Stomach (tissue), 9 donors: Measurements from ENCODE around the gene CNTN5. TPM values are rescaled to one million over a fixed set of nuclear protein-coding genes. Genes with fewer than 3 reads are reported as not detected.

Experiments
- DNase-seq, 2 donors: peaks; one replicate each; pipeline versions ENCODE4 v3.0.0 to v3.0.0-alpha.2; 2013 to 2019
- H3K27ac ChIP-seq, 5 donors: fragments of 200-600 bp in 4 of 5; sonication (generic) in 4 of 5; one replicate each; pipeline ENCODE4 v1.5.1; 2013 to 2019; ENCODE audit warnings: mild to moderate bottlenecking in 1 of 5, moderate library complexity in 1 of 5
- H3K27me3 ChIP-seq, 3 donors: fragments of 200-600 bp; sonication (generic); one replicate each; pipeline ENCODE4 v1.5.1; 2017 to 2019; ENCODE audit warnings: mixed run types in 1 of 3
- H3K36me3 ChIP-seq, 4 donors: fragments of 200-600 bp; sonication (generic); 1 replicate in 3 of 4; 2 replicates in 1 of 4; pipeline ENCODE4 v1.5.1; 2016 to 2019
- H3K4me1 ChIP-seq, 4 donors: fragments of 200-600 bp; sonication (generic); one replicate each; pipeline ENCODE4 v1.5.1; 2016 to 2019
- H3K4me3 ChIP-seq, 4 donors: fragments of 200-600 bp; sonication (generic) in 3 of 4; one replicate each; pipeline ENCODE4 v1.5.1; 2016 to 2019; ENCODE audit warnings: mild to moderate bottlenecking in 1 of 4
- H3K9me3 ChIP-seq, 4 donors: fragments of 200-600 bp; sonication (generic); one replicate each; pipeline ENCODE4 v1.5.1; 2016 to 2019
- CTCF ChIP-seq, 7 experiments: fragments of 450-650 bp in 4 of 7; fragments of 200-600 bp in 3 of 7; sonication (generic) in 3 of 7; IDR thresholded peaks; one replicate each; pipeline ENCODE4 v1.5.1; 2016 to 2019; ENCODE audit warnings: antibody characterized with exemption in 7 of 7, control low read depth in 2 of 7, mild to moderate bottlenecking in 1 of 7
- EP300 ChIP-seq: sonication (generic); formaldehyde crosslinking; IDR thresholded peaks from one replicate; pipeline ENCODE4 v1.6.1; 2017; ENCODE audit warnings: antibody characterized with exemption
- POLR2A ChIP-seq, 4 donors: fragments of 450-650 bp; IDR thresholded peaks; one replicate each; pipeline ENCODE4 v1.6.1; 2016; ENCODE audit warnings: antibody characterized with exemption in 4 of 4, control low read depth in 2 of 4, mild to moderate bottlenecking in 1 of 4, moderate library complexity in 1 of 4
- POLR2AphosphoS5 ChIP-seq, 3 donors: sonication (generic); formaldehyde crosslinking; IDR thresholded peaks; one replicate each; pipeline ENCODE4 v1.6.1; 2016; ENCODE audit warnings: antibody characterized with exemption in 3 of 3
- WGBS, 5 donors: extraction: QIAGEN DNeasy Blood & Tissue Kit in 3 of 5; methylation state at CpG; one replicate each; pipeline versions ENCODE4 v1.1.5 to v1.1.7; 2013 to 2018; 5-methylcytosine and 5-hydroxymethylcytosine counted together
- intact Hi-C: fragments of 100-400 bp; cut with DNase I; formaldehyde crosslinking; loops from one replicate; pipeline ENCODE4 v1.15.1; 2023; ENCODE audit warnings: low total_unique reads
- polyA plus RNA-seq, 3 donors: library from polyadenylated mRNA; stranded (reverse); fragments of 200-250 nt; gene quantifications; one replicate each; pipeline ENCODE4 v1.2.3, GENCODE V29; 2013
- total RNA-seq, 5 donors: library from RNA; depleted of rRNA; stranded (reverse); fragments of >200 nt; gene quantifications; one replicate each; pipeline versions ENCODE4 v1.1.0 to v1.2.3, GENCODE V29; 2014 to 2016
- donor health status: healthy with polysubstance abuse.
- donor health status: Bipolar disorder and iron deficiency.
- donor health status: healthy.

CNTN5 gene
- total and polyA plus RNA-seq, 8 donors: 0.05 to 9.9 TPM; not detected in 6

GRCh38 chr11:100303897-100304296 is 1283.1 kb downstream of the CNTN5 start:
- no peak overlapping the region for H3K27ac ChIP-seq
- intact Hi-C loops: no loop called here

GRCh38 chr11:100308202-100308601 is 1287.5 kb downstream of the CNTN5 start:
- intact Hi-C loops: no loop called here
- TF ChIP-seq POLR2AphosphoS5 (IDR thresholded peaks at IDR 0.05): no peak
- Histone ChIP-seq H3K9me3 (no peaks in the 10 kb centered on the region), H3K4me3 (no peak overlapping the region), H3K4me1 (no peaks in the 10 kb centered on the region), H3K36me3 (no peaks in the 10 kb centered on the region), H3K27ac (no peak overlapping the region), H3K27me3 (no peaks in the 10 kb centered on the region)
- no peak for DNase-seq
- WGBS, 5 donors: 82 to 89% (median 85%) methylated on average over 2 of the region's 2 CpGs

More at GRCh38 chr11:100303897-100304296, 1283.1 kb downstream of the CNTN5 start:
- H3K4me3 ChIP-seq: no peak overlapping the region
- H3K36me3 ChIP-seq: no peaks in the 10 kb centered on the region
- no peaks in the 10 kb centered on the region for H3K4me1 ChIP-seq
- 58 to 74% (median 66%) methylated on average over 3 of the region's 3 CpGs for WGBS, 5 donors
- no peak for DNase-seq
- H3K27me3 ChIP-seq: no peaks in the 10 kb centered on the region
- TF ChIP-seq POLR2AphosphoS5 (IDR thresholded peaks at IDR 0.05) (no peak), CTCF (IDR thresholded peaks at IDR 0.05) (no peak), EP300 (no peak), POLR2A (IDR thresholded peaks at IDR 0.05) (no peak)
- no peaks in the 10 kb centered on the region for H3K9me3 ChIP-seq

DNA sequence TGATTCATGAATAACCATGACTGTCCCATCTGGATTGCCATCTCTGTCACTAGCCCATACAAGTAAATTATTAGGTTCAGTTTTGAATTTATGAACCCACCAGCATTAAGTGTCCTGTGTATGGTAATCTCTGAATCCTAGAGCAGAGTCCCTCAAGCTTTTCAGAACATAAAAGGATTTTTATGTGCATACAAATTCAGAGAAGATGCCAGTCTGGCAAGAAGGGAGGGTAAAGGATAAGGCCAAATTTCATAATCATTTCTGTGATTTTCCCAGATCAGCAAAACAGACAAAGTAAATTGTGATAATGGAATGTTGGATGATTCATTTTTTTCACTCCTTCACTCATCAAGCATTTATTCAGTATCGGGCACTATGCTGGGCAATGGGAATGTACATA is 1295.2 kb downstream of the CNTN5 start:
- TF ChIP-seq POLR2AphosphoS5 (IDR thresholded peaks at IDR 0.05) (no peak), POLR2A (IDR thresholded peaks at IDR 0.05) (no peak), EP300 (no peak), CTCF (IDR thresholded peaks at IDR 0.05) (no peak)
- Histone ChIP-seq H3K27ac (no peak overlapping the region), H3K9me3 (no peaks in the 10 kb centered on the region), H3K36me3 (no peaks in the 10 kb centered on the region), H3K27me3 (no peaks in the 10 kb centered on the region), H3K4me3 (no peak overlapping the region), H3K4me1 (no peaks in the 10 kb centered on the region)
- WGBS, 5 donors: 88 to 95% (median 93%) methylated on average over 1 of the region's 1 CpG
- no peak for DNase-seq
- intact Hi-C loops: no loop called here

DNA sequence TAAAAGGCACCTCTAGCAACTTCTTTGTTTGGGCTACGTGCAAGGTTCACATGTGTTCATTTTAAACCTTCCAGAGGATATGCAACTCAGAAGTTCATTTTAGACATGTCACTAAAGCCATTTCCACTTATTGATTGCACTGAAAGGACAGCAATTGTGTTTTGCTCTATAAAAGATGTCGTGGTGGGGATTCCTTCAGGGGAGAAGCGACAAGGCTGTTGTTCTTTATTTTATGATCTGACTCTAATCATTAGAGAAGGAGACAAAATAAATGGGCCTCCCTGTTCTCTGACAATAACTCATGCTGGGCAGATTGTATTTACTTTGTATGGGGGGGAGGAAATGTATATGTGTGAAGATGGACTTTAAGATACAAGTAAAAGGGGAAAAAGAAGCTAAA is 1296.2 kb downstream of the CNTN5 start:
- 53 to 70% (median 60%) methylated on average over 3 of the region's 3 CpGs for WGBS, 5 donors
- H3K4me1 ChIP-seq: no peaks in the 10 kb centered on the region
- H3K4me3 ChIP-seq: no peak overlapping the region
- no peaks in the 10 kb centered on the region for H3K36me3 ChIP-seq
- TF ChIP-seq POLR2AphosphoS5 (IDR thresholded peaks at IDR 0.05) (no peak), CTCF (IDR thresholded peaks at IDR 0.05) (no peak), POLR2A (IDR thresholded peaks at IDR 0.05) (no peak), EP300 (no peak)
- H3K27me3 ChIP-seq: no peaks in the 10 kb centered on the region
- no peak for DNase-seq
- intact Hi-C loops: no loop called here
- H3K27ac ChIP-seq: no peak overlapping the region
- no peaks in the 10 kb centered on the region for H3K9me3 ChIP-seq

- TF ChIP-seq POLR2AphosphoS5 (IDR thresholded peaks at IDR 0.05): no peak
- DNase-seq: no peak
- no peaks in the 10 kb centered on the region for H3K36me3 ChIP-seq
- intact Hi-C loops: no loop called here
- no peaks in the 10 kb centered on the region for H3K27me3 ChIP-seq
- 56 to 87% (median 80%) methylated on average over 3 of the region's 3 CpGs for WGBS, 5 donors
- no peaks in the 10 kb centered on the region for H3K9me3 ChIP-seq
- no peaks in the 10 kb centered on the region for H3K4me1 ChIP-seq
- no peak overlapping the region for H3K27ac ChIP-seq
- no peak overlapping the region for H3K4me3 ChIP-seq
Measured at GRCh38 chr11:100319691-100320090, 1298.9 kb downstream of the CNTN5 start.
